NCI-H2081 treated with DMSO at 0.1 percent for 48 hours (cell line): Measurements from ENCODE around the gene TFDP1.

Source experiments
- DNase-seq: peaks from one replicate; lab custom pipeline; 2025; lab: John Stamatoyannopoulos, UW

TFDP1 gene

DNA sequence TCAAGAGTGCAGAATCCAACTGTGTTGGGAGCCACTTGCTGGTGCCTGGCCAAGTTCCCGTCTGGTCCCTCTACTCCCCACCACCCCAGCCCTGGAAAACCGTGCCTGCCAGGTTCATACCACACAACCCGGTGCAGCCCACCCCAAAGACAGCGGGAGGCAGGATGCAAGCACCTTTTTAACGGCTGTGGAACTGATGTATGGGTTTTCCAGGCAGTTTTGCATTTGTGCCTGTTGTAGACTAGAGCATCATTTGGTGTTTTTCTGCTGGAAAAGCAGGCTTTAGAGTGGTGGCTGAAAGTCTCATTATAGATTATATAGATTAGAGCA, 13.5 kb downstream of the TFDP1 start:
- DNase-seq, result no peak

GRCh38 chr13:113598481-113598880, 13.9 kb downstream of the TFDP1 start:
- DNase-seq, result no peak

DNA sequence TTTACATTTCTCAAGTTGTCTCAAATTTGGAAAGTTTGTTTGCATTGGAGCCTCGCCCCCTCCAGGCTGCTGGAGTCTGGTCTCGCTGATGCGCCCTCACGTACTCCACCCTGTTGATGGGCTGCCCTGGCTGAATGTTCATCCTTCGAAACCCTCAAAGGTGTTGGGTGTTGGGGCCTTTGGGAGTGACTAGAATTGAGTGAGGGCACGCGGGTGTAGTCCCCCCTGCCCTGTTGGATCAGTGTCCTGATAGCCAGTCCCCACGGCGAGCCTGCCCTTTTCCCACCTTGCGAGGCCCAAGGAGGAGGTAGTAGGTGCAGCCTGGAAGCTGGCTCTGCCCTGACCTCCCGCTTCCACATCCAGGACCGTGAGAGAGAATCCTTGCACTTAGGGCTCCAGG, 14.8 kb downstream of the TFDP1 start:
- no peak for DNase-seq

- DNase-seq, result no peak
Observed at GRCh38 chr13:113601166-113602070, 16.9 kb downstream of the TFDP1 start.

GRCh38 chr13:113602291-113602988, 17.9 kb downstream of the TFDP1 start:
- no peak for DNase-seq

DNA sequence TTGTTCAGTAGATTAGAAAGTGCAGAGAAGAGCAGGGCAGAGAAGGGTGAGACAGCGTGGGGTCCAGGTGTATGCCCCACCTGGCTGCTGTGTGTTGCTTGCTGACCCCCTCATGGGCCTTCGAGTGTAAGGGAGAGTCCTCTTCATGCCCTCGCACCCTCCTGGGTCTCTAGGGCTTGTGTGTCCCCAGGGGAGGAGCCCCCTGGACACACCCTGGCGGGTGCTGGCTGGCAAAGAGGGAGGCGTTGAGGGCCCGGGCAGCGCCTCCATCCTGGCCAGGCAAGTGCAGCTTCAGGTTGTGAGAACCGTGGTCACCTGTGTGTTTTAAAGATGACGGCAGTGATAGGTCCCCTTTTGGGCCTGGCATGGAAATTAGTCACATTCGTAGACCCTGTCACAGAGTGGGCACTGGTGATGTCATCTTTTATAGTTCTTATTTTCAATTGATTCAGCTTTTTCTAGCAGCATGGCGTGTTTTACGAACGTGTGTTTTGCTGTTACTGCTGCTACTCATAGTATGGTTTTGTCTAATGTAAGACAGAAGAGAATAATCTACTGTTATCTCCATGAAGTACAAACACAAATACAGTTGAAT, 18.7 kb downstream of the TFDP1 start:
- DNase-seq, result no peak

DNA sequence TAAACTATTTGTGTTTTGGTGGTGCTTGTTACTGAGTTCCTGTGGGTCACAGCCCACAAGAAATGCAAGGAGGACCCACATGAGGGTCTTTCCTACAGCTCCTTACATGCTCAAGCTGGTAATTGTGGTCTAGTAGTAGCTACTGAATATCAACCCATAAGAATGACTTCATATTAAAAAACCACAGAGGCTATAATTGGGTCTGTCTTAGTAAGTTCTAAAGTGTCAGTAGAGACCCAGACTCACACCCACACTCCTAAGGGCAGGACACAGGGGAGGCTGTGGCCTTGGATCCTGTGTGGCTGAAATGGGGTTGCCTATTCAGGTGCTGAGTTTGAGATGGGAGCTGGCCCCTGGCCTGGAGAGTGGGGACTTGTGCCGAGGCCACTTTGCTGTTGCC, 19.6 kb downstream of the TFDP1 start:
- no peak for DNase-seq

- DNase-seq, result no peak
Observed at GRCh38 chr13:113605461-113605860, 20.9 kb downstream of the TFDP1 start.

GRCh38 chr13:113605866-113606438, 21.4 kb downstream of the TFDP1 start:
- DNase-seq, result no peak

GRCh38 chr13:113607056-113607888, 22.7 kb downstream of the TFDP1 start:
- no peak for DNase-seq

GRCh38 chr13:113607889-113608635, 23.5 kb downstream of the TFDP1 start:
- DNase-seq, result no peak

GRCh38 chr13:113608967-113609533, 24.5 kb downstream of the TFDP1 start:
- no peak for DNase-seq

DNA sequence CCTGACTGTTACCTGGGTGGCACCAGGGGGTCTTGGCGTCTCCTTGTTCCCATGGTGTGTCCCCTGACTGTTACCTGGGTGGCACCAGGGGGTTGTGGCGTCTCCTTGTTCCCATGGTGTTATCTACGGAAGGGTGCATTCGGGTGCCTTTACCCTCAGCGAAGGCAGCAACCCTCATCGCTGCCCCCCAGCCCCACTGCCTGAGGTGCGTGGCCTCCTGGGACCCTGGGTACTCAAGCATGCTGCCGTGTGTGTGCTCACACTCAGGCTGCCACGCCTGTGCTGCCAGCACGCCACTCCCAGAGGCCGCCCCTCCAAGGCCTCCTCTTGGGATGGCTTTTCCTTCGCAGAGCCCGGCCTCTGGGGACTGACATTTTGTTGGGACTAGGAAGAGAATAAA, 25.1 kb downstream of the TFDP1 start:
- DNase-seq, result no peak

- DNase-seq, result no peak
Observed at GRCh38 chr13:113610266-113610665, 25.7 kb downstream of the TFDP1 start.

GRCh38 chr13:113611996-113612395, 27.4 kb downstream of the TFDP1 start:
- no peak for DNase-seq

- no peak for DNase-seq
Observed at GRCh38 chr13:113612607-113613006, 28.1 kb downstream of the TFDP1 start.

DNA sequence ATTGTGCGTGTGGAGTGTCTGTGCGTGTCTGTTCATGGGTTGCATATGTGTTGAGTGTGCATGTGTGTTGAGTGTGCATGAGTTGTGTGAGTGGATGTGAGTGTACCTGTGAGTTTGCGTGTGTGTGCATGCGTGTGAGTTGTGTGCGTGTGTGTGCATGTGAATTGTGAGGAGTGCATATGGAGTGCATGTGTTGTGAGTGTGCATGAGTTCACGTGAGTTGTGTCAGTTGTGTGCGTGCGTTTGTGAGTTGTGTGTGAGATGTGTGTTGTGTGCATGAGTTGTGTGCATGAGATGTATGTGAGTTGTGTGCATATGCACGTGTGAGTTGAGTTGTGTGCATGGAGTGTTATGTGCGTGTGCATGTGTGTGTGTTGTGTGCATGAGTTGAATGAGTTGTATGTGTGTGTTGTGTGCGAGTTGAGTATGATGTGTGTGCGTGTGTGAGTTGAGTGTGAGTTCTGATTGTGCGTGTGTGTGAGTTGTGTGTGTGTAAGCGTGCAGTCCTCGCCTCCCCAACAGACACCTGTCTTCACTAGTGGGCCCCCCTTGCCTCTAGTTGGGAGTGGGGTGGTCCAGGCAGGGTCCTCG, 29.3 kb downstream of the TFDP1 start:
- no peak for DNase-seq

DNA sequence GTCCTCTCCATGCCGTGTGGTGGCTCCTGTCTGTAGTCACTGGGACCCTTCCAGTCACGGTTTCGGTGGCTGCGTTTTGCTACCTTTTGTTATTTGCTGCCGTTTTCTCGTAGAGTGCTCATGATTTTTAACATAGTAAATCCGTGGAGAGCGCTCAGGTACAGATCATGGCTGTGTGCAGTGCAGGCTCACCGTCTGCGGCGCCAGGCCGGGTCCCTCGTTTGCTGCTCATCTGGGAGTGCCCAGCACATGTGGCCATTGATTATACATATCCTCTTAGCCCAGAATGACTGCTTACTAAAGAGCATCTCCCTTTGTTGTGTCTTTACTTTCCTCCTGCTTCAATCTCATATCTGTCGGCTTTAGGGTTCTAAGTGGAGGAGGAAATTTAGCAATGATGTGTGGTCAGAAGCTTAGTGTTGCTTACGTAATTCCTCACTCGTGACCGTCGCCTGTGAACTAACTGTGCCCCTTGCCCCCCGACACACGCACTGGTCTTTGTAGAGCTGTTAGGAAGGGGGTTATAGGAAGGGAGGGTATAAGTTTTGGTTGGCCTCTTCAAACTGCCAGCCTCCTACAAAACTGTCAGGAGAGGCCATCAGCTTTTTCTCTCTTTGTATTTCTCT, 31.8 kb downstream of the TFDP1 start:
- DNase-seq, result no peak

- DNase-seq, result no peak
Observed at GRCh38 chr13:113616991-113617749, 32.6 kb downstream of the TFDP1 start.
